Peyer's patch (tissue), 4 donors: ENCODE measurements around the gene SSPN.

Experiments
- POLR2A ChIP-seq, 2 donors: fragments of 450-650 bp; IDR thresholded peaks; one replicate each; pipeline ENCODE4 v1.5.1; 2017; ENCODE audit warnings: antibody characterized with exemption in 2 of 2, mild to moderate bottlenecking in 2 of 2, moderate library complexity in 2 of 2
- TF ChIP-seq, protein P1 (sequence below), 6 experiments: fragments of 450-650 bp in 4 of 6; fragments of 200-600 bp in 2 of 6; sonication (generic) in 1 of 6; IDR thresholded peaks; one replicate each; pipeline ENCODE4 v1.5.1; 2017 to 2019; ENCODE audit warnings: antibody characterized with exemption in 6 of 6, mild to moderate bottlenecking in 3 of 6, moderate library complexity in 1 of 6

- TF ChIP-seq, protein P1, sequence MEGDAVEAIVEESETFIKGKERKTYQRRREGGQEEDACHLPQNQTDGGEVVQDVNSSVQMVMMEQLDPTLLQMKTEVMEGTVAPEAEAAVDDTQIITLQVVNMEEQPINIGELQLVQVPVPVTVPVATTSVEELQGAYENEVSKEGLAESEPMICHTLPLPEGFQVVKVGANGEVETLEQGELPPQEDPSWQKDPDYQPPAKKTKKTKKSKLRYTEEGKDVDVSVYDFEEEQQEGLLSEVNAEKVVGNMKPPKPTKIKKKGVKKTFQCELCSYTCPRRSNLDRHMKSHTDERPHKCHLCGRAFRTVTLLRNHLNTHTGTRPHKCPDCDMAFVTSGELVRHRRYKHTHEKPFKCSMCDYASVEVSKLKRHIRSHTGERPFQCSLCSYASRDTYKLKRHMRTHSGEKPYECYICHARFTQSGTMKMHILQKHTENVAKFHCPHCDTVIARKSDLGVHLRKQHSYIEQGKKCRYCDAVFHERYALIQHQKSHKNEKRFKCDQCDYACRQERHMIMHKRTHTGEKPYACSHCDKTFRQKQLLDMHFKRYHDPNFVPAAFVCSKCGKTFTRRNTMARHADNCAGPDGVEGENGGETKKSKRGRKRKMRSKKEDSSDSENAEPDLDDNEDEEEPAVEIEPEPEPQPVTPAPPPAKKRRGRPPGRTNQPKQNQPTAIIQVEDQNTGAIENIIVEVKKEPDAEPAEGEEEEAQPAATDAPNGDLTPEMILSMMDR (IDR thresholded peaks at IDR 0.05), result peak in 5 of 6 experiments; percentile 5 to 43 (median 35)
- TF ChIP-seq POLR2A (IDR thresholded peaks at IDR 0.05), result no peak
Measured at GRCh38 chr12:26298785-26299621, 103.6 kb downstream of the SSPN start.
